Lung microvascular endothelial cell (primary cell): ENCODE data around the gene SLC9A7. TPM values are rescaled to one million over a fixed set of nuclear protein-coding genes. Genes with fewer than 3 reads are reported as not detected.
A peak's percentile ranks its signal among the peaks of the same experiment; 100 is the strongest.

Experiments used
- DNase-seq, 2 donors: peaks; one replicate each; pipeline versions ENCODE4 v3.0.0 to v3.0.0-alpha.2; 2010; ENCODE audit warnings: low read depth in 2 of 2
- total RNA-seq: library from RNA; depleted of rRNA; stranded (reverse); fragments of >200 nt; gene quantifications from 2 replicates; pipeline ENCODE4 v1.2.1, GENCODE V29; 2014

SLC9A7 gene
- total RNA-seq, 1 donor from 2014 or later, result 9.3 TPM

DNA sequence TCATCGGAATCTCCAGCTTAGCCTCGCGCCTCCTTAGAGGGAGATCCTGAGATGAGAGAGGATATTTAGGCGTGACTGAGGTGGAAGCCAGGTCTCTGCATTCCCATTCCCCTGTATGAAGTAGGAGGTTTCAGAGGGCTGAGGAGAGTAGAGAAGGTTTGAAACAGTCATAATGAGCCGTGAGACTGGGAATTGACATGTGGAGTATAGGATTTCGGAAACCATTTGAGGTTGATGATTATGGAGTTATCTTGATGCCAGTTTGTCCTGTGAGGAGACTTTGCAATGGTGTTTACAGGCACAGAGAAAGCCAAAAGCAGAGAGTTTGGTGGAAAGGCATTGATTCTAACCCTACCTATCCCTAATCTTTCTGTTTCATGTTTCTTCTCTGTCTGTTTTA lies 183.3 kb downstream of the SLC9A7 start:
- no peak for DNase-seq

- DNase-seq, result peak; percentile 39 to 63
Observed at GRCh38 chrX:46574774-46575381, 184.0 kb downstream of the SLC9A7 start.

DNA sequence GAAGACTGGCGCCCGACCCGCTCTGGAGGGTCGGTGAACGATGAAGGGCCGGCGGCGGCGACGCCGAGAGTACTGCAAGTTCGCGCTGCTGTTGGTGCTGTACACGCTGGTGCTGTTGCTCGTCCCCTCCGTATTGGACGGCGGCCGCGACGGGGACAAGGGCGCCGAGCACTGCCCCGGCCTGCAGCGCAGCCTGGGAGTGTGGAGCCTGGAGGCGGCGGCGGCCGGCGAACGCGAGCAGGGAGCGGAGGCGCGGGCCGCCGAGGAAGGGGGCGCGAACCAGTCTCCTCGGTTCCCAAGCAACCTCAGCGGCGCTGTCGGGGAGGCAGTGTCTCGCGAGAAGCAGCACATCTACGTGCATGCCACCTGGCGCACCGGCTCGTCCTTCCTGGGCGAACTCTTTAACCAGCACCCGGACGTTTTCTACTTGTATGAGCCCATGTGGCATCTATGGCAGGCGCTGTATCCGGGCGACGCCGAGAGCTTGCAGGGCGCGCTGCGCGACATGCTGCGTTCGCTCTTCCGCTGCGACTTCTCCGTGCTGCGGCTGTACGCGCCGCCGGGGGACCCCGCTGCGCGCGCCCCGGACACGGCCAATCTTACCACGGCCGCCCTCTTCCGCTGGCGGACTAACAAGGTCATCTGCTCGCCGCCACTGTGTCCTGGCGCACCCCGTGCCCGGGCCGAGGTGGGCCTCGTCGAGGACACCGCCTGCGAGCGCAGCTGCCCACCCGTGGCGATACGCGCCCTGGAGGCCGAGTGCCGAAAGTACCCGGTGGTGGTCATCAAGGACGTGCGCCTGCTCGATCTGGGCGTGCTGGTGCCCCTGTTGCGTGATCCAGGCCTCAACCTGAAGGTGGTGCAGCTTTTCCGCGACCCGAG lies 184.8 kb downstream of the SLC9A7 start:
- DNase-seq, result peak; percentile 60 to 61

DNA sequence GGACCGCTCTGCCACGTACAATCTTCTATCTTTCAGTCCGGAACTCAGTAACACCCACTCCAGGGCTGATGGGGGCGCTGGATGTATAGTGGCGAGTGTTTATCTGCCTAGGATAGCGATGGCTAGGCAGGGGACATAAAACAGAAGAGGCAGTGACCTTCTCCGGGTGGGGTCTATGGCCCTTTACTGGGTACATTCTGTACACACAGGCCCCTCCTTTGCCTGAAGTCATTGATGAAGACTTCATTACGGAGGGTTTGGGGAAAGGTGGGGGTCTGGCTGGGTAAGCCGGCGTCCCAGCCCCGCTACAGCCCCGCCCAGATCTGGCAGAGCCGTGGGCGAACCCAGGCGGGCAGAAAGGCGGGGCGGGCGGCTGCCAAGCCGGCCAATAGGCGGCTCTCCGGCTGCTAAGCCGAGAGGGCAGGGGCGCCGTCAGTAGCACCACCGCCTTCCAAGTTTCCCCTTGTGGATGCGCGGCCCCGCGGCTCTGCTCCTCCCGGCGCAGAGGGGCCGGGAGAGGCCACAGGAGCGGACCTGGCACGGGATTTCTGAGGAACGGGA lies 185.5 kb downstream of the SLC9A7 start, which contains the start of gene CHST7:
Gene CHST7, plus strand, starts transcription at position 435 of the 561 bp plus-strand sequence. CDS start 167 bp downstream, outside the sequence.
- peak; percentile 71 to 83 for DNase-seq

GRCh38 chrX:46572340-46572936 lies 186.5 kb downstream of the SLC9A7 start:
- DNase-seq, result no peak

- no peak for DNase-seq
Observed at GRCh38 chrX:46571423-46572339, 187.2 kb downstream of the SLC9A7 start.

DNA sequence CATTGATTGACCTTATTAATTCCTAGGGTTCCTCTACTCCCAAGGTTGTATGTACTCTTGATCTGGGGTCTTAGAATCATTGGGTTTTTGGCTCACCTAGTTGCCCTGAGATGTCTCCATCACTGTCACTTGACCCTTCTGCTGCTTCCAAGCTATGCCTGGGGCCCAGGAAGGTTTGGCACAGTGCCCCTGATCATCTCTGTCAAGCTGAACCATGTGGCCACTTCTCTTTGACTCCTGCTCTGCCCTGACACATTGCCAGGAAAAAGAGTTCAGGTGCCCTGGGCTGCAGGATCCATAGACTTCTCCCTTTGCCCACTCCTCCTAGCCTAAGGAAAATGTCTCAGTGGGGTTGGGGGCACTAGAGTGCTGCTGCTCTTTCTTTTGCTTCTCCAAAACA lies 189.3 kb downstream of the SLC9A7 start:
- DNase-seq, result no peak

DNA sequence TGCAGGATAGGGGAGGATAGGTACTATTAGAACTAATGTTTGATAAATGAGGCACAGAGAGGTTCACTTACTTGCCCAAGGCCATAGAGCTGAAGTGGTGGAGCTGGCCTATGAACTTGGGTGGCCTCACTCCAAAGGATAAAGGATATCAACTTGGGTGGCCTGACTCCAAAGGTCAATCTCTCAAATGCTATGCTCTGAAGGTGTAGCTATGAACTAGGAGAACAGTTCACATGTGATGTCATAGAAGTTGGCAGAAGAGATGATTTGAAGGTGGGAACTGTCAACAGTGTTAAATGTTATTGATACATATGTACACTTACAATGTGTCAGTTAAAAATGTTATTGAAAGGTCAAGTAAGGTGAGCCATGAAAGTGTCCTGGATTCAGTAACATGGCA lies 191.5 kb downstream of the SLC9A7 start:
- DNase-seq, result no peak

DNA sequence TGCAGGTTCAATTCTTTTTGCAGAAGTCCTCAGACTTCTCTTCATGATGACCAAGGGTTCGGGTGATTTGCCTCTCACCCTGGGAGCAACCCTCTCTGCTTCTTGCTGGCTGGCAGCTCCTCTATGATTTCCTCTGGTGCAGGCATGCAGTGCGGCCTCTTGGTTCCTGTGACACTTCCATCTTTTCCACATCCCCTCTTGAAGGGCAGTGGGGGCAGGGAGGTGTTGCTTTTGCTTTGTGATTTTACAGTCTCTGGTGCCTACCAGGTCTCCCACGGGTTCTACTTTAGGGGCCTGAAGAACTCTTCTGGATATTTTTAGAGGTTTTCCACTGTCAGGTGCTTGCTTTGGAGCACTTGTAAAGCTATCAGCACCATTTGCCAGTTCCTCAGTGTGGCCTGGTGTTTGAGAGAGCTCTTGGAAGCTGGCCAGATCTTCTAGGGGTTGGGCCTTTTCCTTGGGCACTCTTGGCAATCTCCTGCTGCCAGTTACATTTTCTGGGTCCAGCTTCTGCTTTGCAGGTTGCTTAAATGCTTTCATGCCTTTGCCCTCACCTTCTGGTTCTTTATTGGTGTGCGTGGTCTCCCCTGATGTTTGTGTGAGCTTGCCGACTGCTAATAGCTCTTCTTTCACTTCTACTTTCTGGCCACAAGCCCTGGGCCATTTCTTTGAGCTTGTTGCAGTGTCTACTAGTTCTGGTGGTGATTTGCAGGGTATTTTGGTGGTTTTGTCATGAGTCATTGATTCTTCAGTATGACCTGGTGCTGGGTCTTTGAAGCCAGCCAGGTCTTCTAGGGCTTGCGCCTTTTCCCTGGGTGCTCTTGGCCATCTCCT lies 196.9 kb downstream of the SLC9A7 start:
- no peak for DNase-seq

DNA sequence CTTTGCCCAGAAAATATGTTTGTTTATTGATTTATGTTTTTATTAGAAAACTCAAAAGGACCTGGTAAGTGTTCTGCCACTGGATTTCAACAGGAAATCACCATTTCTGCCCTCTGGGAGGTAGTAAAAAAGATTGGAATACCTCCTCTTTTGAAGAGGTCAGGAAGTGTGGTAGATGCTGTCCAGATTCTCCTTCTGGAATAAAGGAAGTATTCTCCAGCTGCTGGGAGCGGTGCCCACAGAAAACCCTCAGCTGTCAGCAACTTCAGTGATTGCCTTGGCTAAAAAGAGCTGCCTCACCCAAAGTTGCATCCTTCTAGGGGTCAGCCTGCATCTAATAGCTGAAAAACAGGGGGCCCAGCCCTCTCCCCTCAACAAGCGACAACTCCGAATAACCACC lies 199.9 kb downstream of the SLC9A7 start:
- DNase-seq, result no peak

DNA sequence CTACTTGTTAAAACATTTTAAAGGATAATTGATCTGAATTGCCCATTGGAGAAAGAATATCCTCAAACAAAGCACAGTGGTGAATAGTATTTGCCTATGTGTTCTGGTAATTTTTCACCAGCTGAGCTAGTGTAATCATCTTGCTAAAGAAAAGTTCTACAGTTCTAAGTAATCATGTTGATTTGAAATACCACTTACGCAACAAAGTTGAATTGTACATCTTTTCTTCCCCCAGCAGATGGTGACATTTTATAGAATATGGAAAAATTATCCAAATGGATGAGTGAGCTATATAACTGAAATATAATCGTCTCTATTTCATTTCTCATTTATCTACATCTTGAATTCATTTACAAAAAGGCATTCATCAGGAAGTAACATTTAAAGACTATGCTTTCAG lies 204.0 kb downstream of the SLC9A7 start:
- peak; percentile 34 to 56 for DNase-seq

GRCh38 chrX:46553935-46554334 lies 205.0 kb downstream of the SLC9A7 start:
- no peak for DNase-seq

GRCh38 chrX:46551494-46552128 lies 207.3 kb downstream of the SLC9A7 start:
- no peak for DNase-seq

DNA sequence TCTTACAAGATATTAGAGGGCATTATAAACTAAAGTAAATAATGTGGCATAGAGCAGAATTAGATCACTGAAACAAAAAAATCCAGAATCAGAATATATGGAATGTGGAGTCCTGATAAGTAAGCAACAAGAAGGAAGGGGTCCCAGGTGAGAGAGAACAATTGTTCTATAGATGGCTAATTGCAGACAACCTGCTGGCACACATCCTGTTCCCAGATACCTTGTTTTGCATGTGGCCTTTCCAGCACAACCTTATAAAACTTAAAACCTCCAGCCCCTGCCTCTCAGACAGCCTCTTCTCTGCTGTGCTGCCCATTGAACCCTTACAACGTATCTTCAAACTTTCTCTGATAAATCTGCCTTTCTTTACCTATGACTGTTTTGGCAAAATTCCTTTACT lies 209.0 kb downstream of the SLC9A7 start:
- DNase-seq, result no peak

Other genes with a start within 250 kb of the SLC9A7 start
- 3.1 and 4.0 TPM in 2 replicates for gene ZNF674, start 213.7 kb downstream of the SLC9A7 start, total RNA-seq
- gene CHST7, start 185.4 kb downstream of the SLC9A7 start, total RNA-seq, result 24.2 and 34.5 TPM in 2 replicates
- 21.1 and 22.0 TPM in 2 replicates for gene RP2, start 77.9 kb upstream of the SLC9A7 start, total RNA-seq
- 7.1 and 8.9 TPM in 2 replicates for gene JADE3, start 153.3 kb upstream of the SLC9A7 start, total RNA-seq